ENCODE measurements around the gene GNAT1.

GNAT1 gene

GRCh38 chr3:50233176-50233575, 41.8 kb downstream of the GNAT1 start:
- DNase-seq (ENCODE audit: extremely low spot score): no peak
- ChIA-PET CTCF (interaction anchor here (0.6 to 1.1 kb wide), 5 partner anchors 13 to 295 kb away, joined by 3 to 7 read pairs (median 4); no protein-coding TSS in a partner anchor), POLR2A (interaction anchor here (0.8 to 1.2 kb wide), 2 partner anchors 13 to 22 kb away, joined by 3 to 4 read pairs; no protein-coding TSS in a partner anchor)
- TF ChIP-seq BHLHE40 (IDR thresholded peaks at IDR 0.05; ENCODE audit: borderline replicate concordance): no peak
- TF ChIP-seq SP1 (IDR thresholded peaks at IDR 0.05): no peak
- no peak for TF ChIP-seq PKNOX1 (IDR thresholded peaks at IDR 0.05)
- TF ChIP-seq FOXA1 (IDR thresholded peaks at IDR 0.05): no peak
- TF ChIP-seq LEF1 (IDR thresholded peaks at IDR 0.05; ENCODE audit: borderline replicate concordance): no peak
- no peak for TF ChIP-seq ARNT (IDR thresholded peaks at IDR 0.05)
- no peak for TF ChIP-seq HDGF (IDR thresholded peaks at IDR 0.05; ENCODE audit: borderline replicate concordance)
- no peak for TF ChIP-seq FOXK2 (IDR thresholded peaks at IDR 0.05)
- TF ChIP-seq NFRKB (IDR thresholded peaks at IDR 0.05): no peak
- TF ChIP-seq CTBP1 (IDR thresholded peaks at IDR 0.05; ENCODE audit: borderline replicate concordance): no peak
- TF ChIP-seq SUZ12 (IDR thresholded peaks at IDR 0.05): no peak
- no peak for TF ChIP-seq ZNF384 (IDR thresholded peaks at IDR 0.05)
- TF ChIP-seq FOXM1 (IDR thresholded peaks at IDR 0.05; ENCODE audit: borderline replicate concordance): no peak
- TF ChIP-seq TARDBP (IDR thresholded peaks at IDR 0.05): no peak
- TF ChIP-seq ELF4 (IDR thresholded peaks at IDR 0.05): no peak
- no peak for TF ChIP-seq L3MBTL2 (conservative IDR thresholded peaks at IDR 0.05)

GRCh38 chr3:50235716-50236483, 44.5 kb downstream of the GNAT1 start, which contains the start of gene GNAI2:
Gene GNAI2, plus strand, starts transcription at chr3:50236204. Its CDS starts 132 bp downstream, at chr3:50236336.
- peak; percentile 98 for DNase-seq (ENCODE audit: extremely low spot score)
- POLR2A ChIA-PET: interaction anchor here (0.6 to 2.7 kb wide), 16 partner anchors 8 to 101 kb away, joined by 3 to 13 read pairs (median 4); partner anchors contain the start of genes GNAT1 and TUSC2
- CTCF ChIA-PET: interaction anchor here (0.6 to 1.6 kb wide), 5 partner anchors 9 to 88 kb away, joined by 3 to 16 read pairs (median 4); no protein-coding TSS in a partner anchor
- no peak for TF ChIP-seq FOXM1 (IDR thresholded peaks at IDR 0.05; ENCODE audit: borderline replicate concordance)
- TF ChIP-seq PKNOX1 (IDR thresholded peaks at IDR 0.05): no peak
- no peak for TF ChIP-seq FOXA1 (IDR thresholded peaks at IDR 0.05)
- TF ChIP-seq LEF1 (IDR thresholded peaks at IDR 0.05; ENCODE audit: borderline replicate concordance): no peak
- no peak for TF ChIP-seq ELF4 (IDR thresholded peaks at IDR 0.05)

GRCh38 chr3:50236484-50237132, 45.2 kb downstream of the GNAT1 start:
- POLR2A ChIA-PET: interaction anchor here (0.9 to 2.7 kb wide), 3 partner anchors 10 to 33 kb away, joined by 3 to 13 read pairs (median 9); no protein-coding TSS in a partner anchor
- DNase-seq (ENCODE audit: extremely low spot score): no peak
- TF ChIP-seq SP1 (IDR thresholded peaks at IDR 0.05) (no peak), ARNT (IDR thresholded peaks at IDR 0.05) (no peak), ELF4 (IDR thresholded peaks at IDR 0.05) (no peak)
- CTCF ChIA-PET: interaction anchor here (1.6 kb wide), 1 partner anchor 10 kb away, joined by 16 read pairs; no protein-coding TSS in a partner anchor

GRCh38 chr3:50237133-50237651, 45.8 kb downstream of the GNAT1 start:
- TF ChIP-seq ARNT (IDR thresholded peaks at IDR 0.05): no peak
- no peak for TF ChIP-seq ELF4 (IDR thresholded peaks at IDR 0.05)
- no peak for TF ChIP-seq HDGF (IDR thresholded peaks at IDR 0.05; ENCODE audit: borderline replicate concordance)
- TF ChIP-seq SUZ12 (IDR thresholded peaks at IDR 0.05): no peak
- TF ChIP-seq FOXA1 (IDR thresholded peaks at IDR 0.05): no peak
- no peak for TF ChIP-seq FOXM1 (IDR thresholded peaks at IDR 0.05; ENCODE audit: borderline replicate concordance)
- TF ChIP-seq L3MBTL2 (conservative IDR thresholded peaks at IDR 0.05): no peak
- no peak for TF ChIP-seq ZNF384 (IDR thresholded peaks at IDR 0.05)
- TF ChIP-seq NFRKB (IDR thresholded peaks at IDR 0.05): no peak
- no peak for TF ChIP-seq SP1 (IDR thresholded peaks at IDR 0.05)
- TF ChIP-seq LEF1 (IDR thresholded peaks at IDR 0.05; ENCODE audit: borderline replicate concordance): no peak
- TF ChIP-seq FOXK2 (IDR thresholded peaks at IDR 0.05): no peak
- no peak for TF ChIP-seq BHLHE40 (IDR thresholded peaks at IDR 0.05; ENCODE audit: borderline replicate concordance)
- TF ChIP-seq PKNOX1 (IDR thresholded peaks at IDR 0.05): no peak
- TF ChIP-seq CTBP1 (IDR thresholded peaks at IDR 0.05; ENCODE audit: borderline replicate concordance): no peak
- TF ChIP-seq TARDBP (IDR thresholded peaks at IDR 0.05): no peak
- DNase-seq (ENCODE audit: extremely low spot score): peak; percentile 21
- POLR2A ChIA-PET: interaction anchor here (1.1 to 2.7 kb wide), 2 partner anchors 9 to 23 kb away, joined by 3 to 13 read pairs; no protein-coding TSS in a partner anchor
- CTCF ChIA-PET: interaction anchor here (1.2 to 1.6 kb wide), 2 partner anchors 9 to 11 kb away, joined by 3 to 7 read pairs; no protein-coding TSS in a partner anchor

- no peak for TF ChIP-seq L3MBTL2 (conservative IDR thresholded peaks at IDR 0.05)
- TF ChIP-seq FOXK2 (IDR thresholded peaks at IDR 0.05): no peak
- no peak for TF ChIP-seq PKNOX1 (IDR thresholded peaks at IDR 0.05)
- no peak for TF ChIP-seq BHLHE40 (IDR thresholded peaks at IDR 0.05; ENCODE audit: borderline replicate concordance)
- no peak for TF ChIP-seq ELF4 (IDR thresholded peaks at IDR 0.05)
- TF ChIP-seq FOXM1 (IDR thresholded peaks at IDR 0.05; ENCODE audit: borderline replicate concordance): no peak
- no peak for TF ChIP-seq HDGF (IDR thresholded peaks at IDR 0.05; ENCODE audit: borderline replicate concordance)
- TF ChIP-seq SUZ12 (IDR thresholded peaks at IDR 0.05): no peak
- no peak for TF ChIP-seq NFRKB (IDR thresholded peaks at IDR 0.05)
- TF ChIP-seq LEF1 (IDR thresholded peaks at IDR 0.05; ENCODE audit: borderline replicate concordance): no peak
- TF ChIP-seq SP1 (IDR thresholded peaks at IDR 0.05): no peak
- no peak for TF ChIP-seq ZNF384 (IDR thresholded peaks at IDR 0.05)
- no peak for TF ChIP-seq FOXA1 (IDR thresholded peaks at IDR 0.05)
- TF ChIP-seq ARNT (IDR thresholded peaks at IDR 0.05): no peak
- POLR2A ChIA-PET: interaction anchor here (1.1 to 2.7 kb wide), 2 partner anchors 9 to 22 kb away, joined by 3 to 13 read pairs; no protein-coding TSS in a partner anchor
- no peak for DNase-seq (ENCODE audit: extremely low spot score)
- CTCF ChIA-PET: interaction anchor here (0.9 to 1.6 kb wide), 4 partner anchors 9 to 21 kb away, joined by 3 to 7 read pairs (median 3); no protein-coding TSS in a partner anchor
Measured at GRCh38 chr3:50237754-50238548, 46.5 kb downstream of the GNAT1 start.
